Fibroblast of lung (primary cell): ENCODE measurements around the gene NEDD4L. TPM values are rescaled to one million over a fixed set of nuclear protein-coding genes. Genes with fewer than 3 reads are reported as not detected.

ENCODE experiments used
- DNase-seq, 2 donors: peaks; one replicate each; pipeline versions ENCODE4 v3.0.0 to v3.0.0-alpha.2; 2010; ENCODE audit warnings: low read depth in 2 of 2
- H2AFZ ChIP-seq: 2 replicates; pipeline ENCODE4 v1.5.1; 2012; ENCODE audit warnings: low read length, control low read depth, inconsistent platforms
- H3K27ac ChIP-seq: 2 replicates; pipeline ENCODE4 v1.5.1; 2011; ENCODE audit warnings: low read length, control low read depth; ENCODE audit not compliant: insufficient read depth
- H3K27me3 ChIP-seq: 2 replicates; pipeline ENCODE4 v1.5.1; 2011; ENCODE audit warnings: mild to moderate bottlenecking, low read length; ENCODE audit not compliant: control insufficient read depth, insufficient read depth
- H3K36me3 ChIP-seq: 2 replicates; pipeline ENCODE4 v1.5.1; 2011; ENCODE audit warnings: low read length; ENCODE audit not compliant: control insufficient read depth, insufficient read depth
- H3K4me1 ChIP-seq: 2 replicates; pipeline ENCODE4 v1.5.1; 2011; ENCODE audit warnings: low read length; ENCODE audit not compliant: control insufficient read depth, insufficient read depth; ENCODE audit errors: extremely low read depth
- H3K4me2 ChIP-seq: 2 replicates; pipeline ENCODE4 v1.5.1; 2011; ENCODE audit warnings: low read length, control low read depth; ENCODE audit not compliant: insufficient read depth; ENCODE audit errors: extremely low read depth
- H3K4me3 ChIP-seq, 4 experiments: fragments of 200-600 bp in 1 of 4; sonication (generic) in 1 of 4; replicated peaks in 1 of 4; 2 replicates each; pipeline ENCODE4 v1.5.1; 2011 to 2016; ENCODE audit warnings: low read length in 4 of 4, low read depth in 3 of 4, mild to moderate bottlenecking in 3 of 4, control low read depth in 2 of 4, inconsistent platforms in 1 of 4, mixed read lengths in 1 of 4; ENCODE audit not compliant: insufficient read depth in 1 of 4; ENCODE audit errors: control extremely low read depth in 1 of 4
- H3K79me2 ChIP-seq: 2 replicates; pipeline ENCODE4 v1.5.1; 2012; ENCODE audit warnings: mild to moderate bottlenecking, low read length, inconsistent platforms; ENCODE audit not compliant: control insufficient read depth, insufficient read depth
- H3K9ac ChIP-seq: 2 replicates; pipeline ENCODE4 v1.5.1; 2011; ENCODE audit warnings: mild to moderate bottlenecking, low read length, control low read depth; ENCODE audit not compliant: insufficient read depth
- H3K9me3 ChIP-seq: 2 replicates; pipeline ENCODE4 v1.5.1; 2012; ENCODE audit warnings: low read depth, low read length; ENCODE audit not compliant: control insufficient read depth, insufficient read depth
- H4K20me1 ChIP-seq: 2 replicates; pipeline ENCODE4 v1.5.1; 2011; ENCODE audit warnings: low read length; ENCODE audit not compliant: control insufficient read depth, insufficient read depth; ENCODE audit errors: extremely low read depth
- EZH2 ChIP-seq: IDR thresholded peaks from 2 replicates; pipeline ENCODE4 v1.5.1; 2012; ENCODE audit warnings: low read length, control low read depth, mild to moderate bottlenecking; ENCODE audit errors: missing control alignments
- polyA plus RNA-seq, 2 donors: library from polyadenylated mRNA; depleted of rRNA in 1 of 2; stranded (reverse) in 1 of 2; unstranded in 1 of 2; fragments of >200 nt; gene quantifications; 2 replicates each; pipeline ENCODE4 v1.2.1, GENCODE V29; 2011 to 2012; ENCODE audit warnings: missing spikeins in 1 of 2
- total RNA-seq: library from RNA; depleted of rRNA; stranded (reverse); fragments of >200 nt; gene quantifications from 2 replicates; pipeline ENCODE4 v1.2.1, GENCODE V29; 2014
- TF ChIP-seq, protein P1 (sequence below), 2 donors: IDR thresholded peaks in 1 of 2; conservative IDR thresholded peaks in 1 of 2; 1 replicate in 1 of 2; 2 replicates in 1 of 2; pipeline ENCODE4 v1.5.1; 2011 to 2012; ENCODE audit warnings: low read length in 2 of 2, control low read depth in 1 of 2, inconsistent platforms in 1 of 2, low read depth in 1 of 2, mild to moderate bottlenecking in 1 of 2

The NEDD4L gene
- total and polyA plus RNA-seq, 2 donors (not counting 1 experiment from before 2014, with no cell fraction given) = 5.5 to 18.7 TPM

DNA sequence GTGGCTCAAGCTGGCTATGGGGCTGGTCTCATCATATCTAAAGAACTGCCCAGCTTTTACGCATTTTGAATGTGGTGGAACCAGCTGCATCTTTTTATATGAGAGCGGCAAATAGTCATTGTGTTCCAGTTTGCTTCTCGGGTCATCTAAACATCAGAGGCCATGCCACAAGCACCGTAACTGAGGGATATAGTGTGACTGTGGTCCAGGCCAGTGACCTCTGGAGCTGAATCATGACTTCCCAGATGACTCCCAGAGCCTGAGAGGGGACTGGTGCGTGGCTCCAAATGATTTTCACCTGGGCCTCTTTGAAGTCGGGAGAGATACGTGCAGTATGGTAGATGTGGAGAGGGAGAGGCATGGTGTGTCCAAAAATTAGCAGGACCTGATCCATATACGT is 271.0 kb downstream of the NEDD4L start:
- Histone ChIP-seq H3K4me1 (peaks cover 2% of the 10 kb centered on the region), H2AFZ (no peak overlapping the region), H4K20me1 (no peaks in the 10 kb centered on the region), H3K4me3 (no peak overlapping the region), H3K36me3 (no peaks in the 10 kb centered on the region), H3K79me2 (no peaks in the 10 kb centered on the region), H3K4me2 (no peak overlapping the region), H3K9me3 (no peaks in the 10 kb centered on the region), H3K27me3 (no peaks in the 10 kb centered on the region), H3K27ac (no peak overlapping the region), H3K9ac (no peak overlapping the region)
- TF ChIP-seq EZH2 = no peak
- TF ChIP-seq, protein P1, sequence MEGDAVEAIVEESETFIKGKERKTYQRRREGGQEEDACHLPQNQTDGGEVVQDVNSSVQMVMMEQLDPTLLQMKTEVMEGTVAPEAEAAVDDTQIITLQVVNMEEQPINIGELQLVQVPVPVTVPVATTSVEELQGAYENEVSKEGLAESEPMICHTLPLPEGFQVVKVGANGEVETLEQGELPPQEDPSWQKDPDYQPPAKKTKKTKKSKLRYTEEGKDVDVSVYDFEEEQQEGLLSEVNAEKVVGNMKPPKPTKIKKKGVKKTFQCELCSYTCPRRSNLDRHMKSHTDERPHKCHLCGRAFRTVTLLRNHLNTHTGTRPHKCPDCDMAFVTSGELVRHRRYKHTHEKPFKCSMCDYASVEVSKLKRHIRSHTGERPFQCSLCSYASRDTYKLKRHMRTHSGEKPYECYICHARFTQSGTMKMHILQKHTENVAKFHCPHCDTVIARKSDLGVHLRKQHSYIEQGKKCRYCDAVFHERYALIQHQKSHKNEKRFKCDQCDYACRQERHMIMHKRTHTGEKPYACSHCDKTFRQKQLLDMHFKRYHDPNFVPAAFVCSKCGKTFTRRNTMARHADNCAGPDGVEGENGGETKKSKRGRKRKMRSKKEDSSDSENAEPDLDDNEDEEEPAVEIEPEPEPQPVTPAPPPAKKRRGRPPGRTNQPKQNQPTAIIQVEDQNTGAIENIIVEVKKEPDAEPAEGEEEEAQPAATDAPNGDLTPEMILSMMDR (conservative IDR thresholded peaks at IDR 0.05 in 1 of 2, IDR thresholded peaks at IDR 0.05 in 1 of 2; ENCODE audit: low read depth in 1 of 2, low read length in 2 of 2) = no peak
- peak; percentile 29 to 43 for DNase-seq

DNA sequence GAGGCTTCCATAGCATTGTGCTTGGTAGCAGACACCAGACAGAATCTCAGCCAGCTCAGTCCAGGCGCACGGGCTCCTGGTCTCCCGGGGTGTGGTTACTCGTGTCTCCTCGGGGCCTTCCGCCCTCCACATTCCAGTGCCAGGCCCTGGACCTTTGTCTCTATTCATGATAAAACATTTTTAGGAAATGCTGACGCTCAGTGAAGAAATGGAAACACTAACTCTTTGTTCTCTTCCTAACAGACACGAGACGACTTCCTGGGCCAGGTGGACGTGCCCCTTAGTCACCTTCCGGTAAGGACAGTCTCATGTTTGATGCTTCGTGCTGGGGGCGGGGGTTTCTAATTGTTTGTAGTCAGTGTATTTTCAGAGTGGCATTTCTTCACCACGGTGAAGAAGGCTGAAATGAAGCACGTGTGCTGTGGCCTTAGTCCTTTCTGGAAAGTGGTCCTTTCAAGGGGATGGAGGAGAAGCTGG is 271.8 kb downstream of the NEDD4L start:
- H4K20me1 ChIP-seq = no peaks in the 10 kb centered on the region
- H3K79me2 ChIP-seq = no peaks in the 10 kb centered on the region
- no peak overlapping the region for H3K27ac ChIP-seq
- no peaks in the 10 kb centered on the region for H3K9me3 ChIP-seq
- H3K36me3 ChIP-seq = no peaks in the 10 kb centered on the region
- H3K9ac ChIP-seq = no peak overlapping the region
- H3K27me3 ChIP-seq = no peaks in the 10 kb centered on the region
- DNase-seq = peak in 1 of 2 donors; percentile 47
- H2AFZ ChIP-seq = no peak overlapping the region
- H3K4me1 ChIP-seq = peaks cover 2% of the 10 kb centered on the region
- no peak overlapping the region for H3K4me2 ChIP-seq
- no peak overlapping the region for H3K4me3 ChIP-seq
- no peak for TF ChIP-seq EZH2
- TF ChIP-seq, protein P1 (conservative IDR thresholded peaks at IDR 0.05 in 1 of 2, IDR thresholded peaks at IDR 0.05 in 1 of 2; ENCODE audit: low read depth in 1 of 2, low read length in 2 of 2) = no peak

DNA sequence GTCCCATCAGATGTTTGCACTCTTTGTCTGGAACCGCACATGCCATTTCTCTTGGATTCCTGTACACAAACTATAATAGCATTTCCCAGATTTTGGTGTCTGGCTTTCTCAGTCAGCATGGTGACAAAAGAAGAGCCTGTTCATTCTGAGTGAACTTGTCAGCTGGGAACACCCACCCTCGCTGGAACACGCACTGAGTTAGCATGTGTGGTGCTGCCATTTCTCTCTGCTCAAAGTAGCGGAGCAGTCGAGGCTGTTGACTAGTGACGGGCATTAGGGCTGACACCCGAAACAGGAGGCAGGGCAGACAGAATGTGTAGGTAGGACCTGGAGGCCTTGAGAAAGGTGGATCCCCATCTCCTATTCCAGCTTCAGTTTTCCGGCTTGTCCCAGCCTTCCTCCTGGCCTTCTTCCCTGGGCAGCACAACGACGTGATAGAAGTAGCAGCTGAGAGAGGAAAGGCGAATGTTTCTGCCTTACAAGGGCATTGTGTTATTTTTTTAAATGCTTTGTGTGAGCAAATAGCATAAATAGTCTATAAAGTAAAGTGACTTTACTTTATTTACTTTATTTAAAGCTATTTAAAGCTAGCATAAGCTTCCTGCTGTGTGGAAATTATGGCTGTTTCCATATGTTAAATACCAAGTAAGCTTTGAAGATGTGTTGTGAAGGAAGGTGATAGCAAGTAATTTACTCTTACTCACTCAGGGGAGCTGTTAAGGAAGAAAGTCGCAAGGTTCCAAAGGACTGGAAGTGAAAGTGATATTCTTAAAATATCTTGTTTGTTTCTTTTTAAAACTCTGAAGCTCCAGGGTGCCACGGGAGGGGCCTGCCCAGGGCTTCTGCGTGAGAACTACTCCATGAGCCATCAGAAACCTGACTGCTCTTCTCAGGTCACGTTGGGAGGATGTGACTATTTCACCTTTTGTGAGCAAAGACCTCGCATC is 272.6 kb downstream of the NEDD4L start:
- no peaks in the 10 kb centered on the region for H3K79me2 ChIP-seq
- no peak overlapping the region for H3K9ac ChIP-seq
- H3K27me3 ChIP-seq = no peaks in the 10 kb centered on the region
- no peak overlapping the region for H3K4me2 ChIP-seq
- TF ChIP-seq, protein P1 (conservative IDR thresholded peaks at IDR 0.05 in 1 of 2, IDR thresholded peaks at IDR 0.05 in 1 of 2; ENCODE audit: low read depth in 1 of 2, low read length in 2 of 2) = no peak
- no peak for TF ChIP-seq EZH2
- peaks cover 3% of the 10 kb centered on the region for H3K4me1 ChIP-seq
- H3K27ac ChIP-seq = no peak overlapping the region
- H3K36me3 ChIP-seq = no peaks in the 10 kb centered on the region
- DNase-seq = no peak
- no peak overlapping the region for H3K4me3 ChIP-seq
- H4K20me1 ChIP-seq = no peaks in the 10 kb centered on the region
- no peaks in the 10 kb centered on the region for H3K9me3 ChIP-seq
- H2AFZ ChIP-seq = no peak overlapping the region
